ENCODE results near the gene EPOP. TPM values are rescaled to one million over a fixed set of nuclear protein-coding genes. Genes with fewer than 3 reads are reported as not detected.
A peak's percentile ranks its signal among the peaks of the same experiment; 100 is the strongest.

EPOP gene
- total RNA-seq: 8.2 and 10.0 TPM in 2 replicates
- long read RNA-seq: 0 reads

DNA sequence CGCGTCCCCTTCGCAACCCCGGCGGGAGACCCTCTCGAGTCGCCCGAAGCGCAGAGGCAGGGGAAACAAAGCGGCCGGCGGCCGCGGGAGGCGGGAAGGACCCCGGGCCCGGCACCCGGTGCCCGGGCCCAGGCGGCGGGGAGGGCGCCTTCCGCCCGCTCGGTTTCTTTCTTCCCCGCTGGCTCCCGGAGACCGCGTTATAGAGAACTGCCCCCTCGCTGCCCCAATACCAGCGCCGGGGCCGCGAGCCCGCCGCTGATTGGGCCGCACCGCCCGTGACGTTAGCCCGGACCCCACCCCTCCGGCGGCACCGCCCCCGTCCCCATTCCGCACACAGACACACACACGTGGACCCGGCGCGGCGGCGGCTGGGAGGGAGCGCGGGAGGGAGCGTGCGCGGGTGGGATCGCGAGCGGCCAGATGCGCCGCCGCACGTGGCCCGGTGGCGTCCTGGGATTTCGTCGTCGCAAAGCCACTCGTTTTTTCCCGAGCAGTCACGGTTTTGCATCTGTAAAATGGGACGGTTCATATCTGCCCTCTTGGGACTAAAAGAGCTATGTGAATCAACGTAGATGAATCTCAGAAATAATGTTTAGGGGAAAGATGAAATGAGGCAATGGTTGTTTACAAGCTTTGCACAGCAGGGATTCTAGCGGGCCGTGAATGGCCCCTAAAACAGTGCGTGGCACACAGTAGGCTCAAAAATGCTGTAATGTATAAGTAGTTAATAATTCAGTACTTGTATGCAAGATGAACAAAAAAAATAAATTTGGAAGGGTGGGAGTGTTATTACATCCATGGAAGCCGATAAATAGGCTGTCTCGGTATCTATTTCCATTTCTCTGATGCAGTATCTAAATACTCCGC is at the start of gene EPOP:
TSS of gene EPOP (minus strand) at position 209 of the 867 bp plus-strand sequence. CDS start 462 bp downstream, outside the sequence.
- Mint-ChIP-seq H3K27ac (no peak within 1 kb of the TSS), H3K4me1 (ENCODE audit: low read depth) (peaks cover 11% of the 10 kb centered on the region), H3K36me3 (ENCODE audit: insufficient read depth) (no peaks in the 10 kb centered on the region), H3K9me3 (ENCODE audit: low read depth) (no peaks in the 10 kb centered on the region), H3K4me3 (ENCODE audit: low read depth) (peak within 1 kb of the TSS; percentile 51), H3K27me3 (peaks cover 46% of the 10 kb centered on the region)
- DNase-seq (ENCODE audit: low spot score, unreplicated experiment): peak; percentile 66
- TF ChIP-seq, protein P1, sequence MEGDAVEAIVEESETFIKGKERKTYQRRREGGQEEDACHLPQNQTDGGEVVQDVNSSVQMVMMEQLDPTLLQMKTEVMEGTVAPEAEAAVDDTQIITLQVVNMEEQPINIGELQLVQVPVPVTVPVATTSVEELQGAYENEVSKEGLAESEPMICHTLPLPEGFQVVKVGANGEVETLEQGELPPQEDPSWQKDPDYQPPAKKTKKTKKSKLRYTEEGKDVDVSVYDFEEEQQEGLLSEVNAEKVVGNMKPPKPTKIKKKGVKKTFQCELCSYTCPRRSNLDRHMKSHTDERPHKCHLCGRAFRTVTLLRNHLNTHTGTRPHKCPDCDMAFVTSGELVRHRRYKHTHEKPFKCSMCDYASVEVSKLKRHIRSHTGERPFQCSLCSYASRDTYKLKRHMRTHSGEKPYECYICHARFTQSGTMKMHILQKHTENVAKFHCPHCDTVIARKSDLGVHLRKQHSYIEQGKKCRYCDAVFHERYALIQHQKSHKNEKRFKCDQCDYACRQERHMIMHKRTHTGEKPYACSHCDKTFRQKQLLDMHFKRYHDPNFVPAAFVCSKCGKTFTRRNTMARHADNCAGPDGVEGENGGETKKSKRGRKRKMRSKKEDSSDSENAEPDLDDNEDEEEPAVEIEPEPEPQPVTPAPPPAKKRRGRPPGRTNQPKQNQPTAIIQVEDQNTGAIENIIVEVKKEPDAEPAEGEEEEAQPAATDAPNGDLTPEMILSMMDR (IDR thresholded peaks at IDR 0.05; ENCODE audit: unreplicated experiment): peak; percentile 15

DNA sequence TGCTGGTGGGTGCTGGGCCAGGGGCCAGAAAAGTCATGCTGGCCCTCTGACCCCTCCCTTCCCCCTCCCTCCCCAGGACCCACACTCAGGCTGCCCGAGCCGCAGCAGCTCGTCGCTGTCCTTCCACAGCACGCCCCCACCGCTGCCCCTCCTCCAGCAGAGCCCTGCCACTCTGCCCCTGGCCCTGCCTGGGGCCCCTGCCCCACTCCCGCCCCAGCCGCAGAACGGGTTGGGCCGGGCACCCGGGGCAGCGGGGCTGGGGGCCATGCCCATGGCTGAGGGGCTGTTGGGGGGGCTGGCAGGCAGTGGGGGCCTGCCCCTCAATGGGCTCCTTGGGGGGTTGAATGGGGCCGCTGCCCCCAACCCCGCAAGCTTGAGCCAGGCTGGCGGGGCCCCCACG is 47.0 kb upstream of the EPOP start:
- no peaks in the 10 kb centered on the region for H3K9me3 Mint-ChIP-seq (ENCODE audit: low read depth)
- no peaks in the 10 kb centered on the region for H3K4me1 Mint-ChIP-seq (ENCODE audit: low read depth)
- DNase-seq (ENCODE audit: low spot score, unreplicated experiment): no peak
- no peak overlapping the region for H3K27ac Mint-ChIP-seq
- H3K27me3 Mint-ChIP-seq: no peaks in the 10 kb centered on the region
- H3K4me3 Mint-ChIP-seq (ENCODE audit: low read depth): no peak overlapping the region
- peaks cover 16% of the 10 kb centered on the region for H3K36me3 Mint-ChIP-seq (ENCODE audit: insufficient read depth)
- TF ChIP-seq, protein P1 (IDR thresholded peaks at IDR 0.05; ENCODE audit: unreplicated experiment): no peak

DNA sequence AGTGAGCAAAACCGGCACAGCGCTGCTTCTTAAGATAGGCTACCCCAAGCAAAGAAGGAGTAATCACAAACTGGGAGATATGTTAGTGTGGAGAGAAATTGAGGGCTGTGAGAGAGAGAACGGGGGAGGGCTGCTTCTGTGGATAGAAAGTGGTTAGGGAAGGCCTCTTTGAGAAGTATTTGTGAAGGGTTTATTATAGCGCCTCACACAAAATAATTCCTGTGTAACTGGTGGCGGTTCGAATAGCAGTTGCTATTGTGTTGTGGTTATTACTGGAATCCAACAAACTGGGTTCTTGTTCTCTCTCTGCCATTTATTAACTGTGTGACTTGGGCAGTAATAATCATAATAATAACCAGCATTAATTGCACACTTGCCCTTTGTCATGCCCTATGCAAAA is 46.2 kb upstream of the EPOP start:
- Mint-ChIP-seq H3K4me1 (ENCODE audit: low read depth) (no peaks in the 10 kb centered on the region), H3K27ac (no peak overlapping the region), H3K36me3 (ENCODE audit: insufficient read depth) (peaks cover 18% of the 10 kb centered on the region), H3K4me3 (ENCODE audit: low read depth) (no peak overlapping the region), H3K9me3 (ENCODE audit: low read depth) (no peaks in the 10 kb centered on the region), H3K27me3 (no peaks in the 10 kb centered on the region)
- TF ChIP-seq, protein P1 (IDR thresholded peaks at IDR 0.05; ENCODE audit: unreplicated experiment): no peak
- DNase-seq (ENCODE audit: low spot score, unreplicated experiment): no peak

DNA sequence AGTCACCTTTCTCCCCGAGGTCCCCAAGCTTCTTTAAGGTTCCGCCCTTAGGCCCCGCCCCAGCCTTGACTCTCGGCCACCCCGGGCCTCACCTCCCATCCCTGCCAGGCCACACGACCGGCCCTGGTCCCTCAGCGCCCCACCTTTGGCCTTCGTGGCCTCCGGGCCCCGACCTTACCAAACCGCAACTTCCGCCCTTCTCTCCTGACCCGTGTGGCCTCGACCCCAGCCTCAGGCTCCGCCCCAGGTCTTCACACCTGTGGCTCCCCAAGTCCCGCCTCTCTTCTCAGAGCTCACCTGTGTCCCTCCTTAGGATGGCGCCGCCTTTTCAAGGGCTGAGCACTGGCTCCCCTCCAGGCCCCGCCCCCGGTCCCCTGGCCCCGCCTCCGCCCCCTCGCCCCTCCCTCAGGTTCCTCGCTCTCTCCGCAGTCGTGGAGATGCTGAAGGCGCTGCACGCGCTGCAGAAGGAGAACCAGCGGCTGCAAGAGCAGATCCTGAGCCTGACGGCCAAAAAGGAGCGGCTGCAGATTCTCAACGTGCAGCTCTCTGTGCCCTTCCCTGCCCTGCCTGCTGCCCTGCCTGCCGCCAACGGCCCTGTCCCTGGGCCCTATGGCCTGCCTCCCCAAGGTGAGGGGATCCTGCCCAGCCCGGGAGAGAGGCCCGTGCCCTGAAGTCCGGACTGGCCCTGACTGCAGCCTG is 45.3 kb upstream of the EPOP start:
- Mint-ChIP-seq H3K4me3 (ENCODE audit: low read depth) (no peak overlapping the region), H3K27ac (no peak overlapping the region), H3K4me1 (ENCODE audit: low read depth) (no peaks in the 10 kb centered on the region), H3K27me3 (no peaks in the 10 kb centered on the region), H3K36me3 (ENCODE audit: insufficient read depth) (peaks cover 19% of the 10 kb centered on the region), H3K9me3 (ENCODE audit: low read depth) (no peaks in the 10 kb centered on the region)
- DNase-seq (ENCODE audit: low spot score, unreplicated experiment): no peak
- TF ChIP-seq, protein P1 (IDR thresholded peaks at IDR 0.05; ENCODE audit: unreplicated experiment): no peak

DNA sequence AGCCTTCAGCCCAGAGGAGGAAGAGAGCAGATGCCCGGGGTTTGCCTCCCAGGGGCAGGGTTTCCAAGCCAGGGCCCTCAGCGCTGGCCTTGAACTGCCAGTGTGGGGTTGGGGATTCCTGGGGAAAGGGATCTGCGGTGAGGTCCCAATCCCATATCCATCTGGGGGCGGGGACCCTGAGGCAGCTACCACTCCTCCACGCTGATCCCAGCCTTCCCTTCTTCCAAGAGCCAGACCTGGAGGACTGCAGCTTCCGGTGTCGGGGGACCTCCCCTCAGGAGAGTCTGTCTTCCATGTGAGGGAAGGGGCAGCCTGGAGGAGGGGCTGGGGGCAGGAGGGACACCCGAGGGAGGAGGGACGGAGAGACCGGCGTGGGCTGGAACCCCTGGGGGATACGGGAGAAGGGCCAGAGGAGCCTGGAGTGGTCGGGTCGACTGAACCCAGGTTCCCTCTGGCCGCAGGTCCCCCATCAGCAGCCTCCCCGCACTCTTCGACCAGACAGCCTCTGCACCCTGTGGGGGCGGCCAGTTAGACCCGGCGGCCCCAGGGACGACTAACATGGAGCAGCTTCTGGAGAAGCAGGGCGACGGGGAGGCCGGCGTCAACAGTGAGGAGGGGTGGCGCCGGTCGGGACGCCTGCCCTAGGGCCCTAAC is 44.7 kb upstream of the EPOP start:
- no peak overlapping the region for H3K4me3 Mint-ChIP-seq (ENCODE audit: low read depth)
- H3K4me1 Mint-ChIP-seq (ENCODE audit: low read depth): no peaks in the 10 kb centered on the region
- peaks cover 21% of the 10 kb centered on the region for H3K36me3 Mint-ChIP-seq (ENCODE audit: insufficient read depth)
- TF ChIP-seq, protein P1 (IDR thresholded peaks at IDR 0.05; ENCODE audit: unreplicated experiment): no peak
- no peak overlapping the region for H3K27ac Mint-ChIP-seq
- no peaks in the 10 kb centered on the region for H3K27me3 Mint-ChIP-seq
- no peaks in the 10 kb centered on the region for H3K9me3 Mint-ChIP-seq (ENCODE audit: low read depth)
- no peak for DNase-seq (ENCODE audit: low spot score, unreplicated experiment)
